ENCODE results near the gene THAP5.

DNA sequence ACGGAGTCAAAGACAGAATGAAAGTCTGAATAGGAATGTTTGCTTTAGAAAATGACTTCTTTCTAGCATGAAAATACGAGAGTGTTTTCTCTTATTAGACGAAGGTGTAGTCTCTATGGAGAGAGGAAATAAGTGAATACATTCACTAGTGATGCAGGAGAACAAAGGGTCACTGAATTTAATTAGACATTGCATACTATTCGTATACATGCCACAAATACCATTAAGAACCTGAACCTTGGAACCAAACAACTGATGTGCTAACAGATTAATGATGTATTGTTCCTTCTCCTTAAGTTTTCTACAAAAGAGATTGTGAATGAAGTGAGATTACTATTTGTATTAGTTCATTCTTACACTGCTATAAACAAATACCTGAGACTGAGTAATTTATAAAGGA, 10.3 kb downstream of the THAP5 start:
- no peak for TF ChIP-seq POLR2A (IDR thresholded peaks at IDR 0.05; ENCODE audit: low read length)
- no peak for TF ChIP-seq EP300 (IDR thresholded peaks at IDR 0.05)
- TF ChIP-seq, protein P1, sequence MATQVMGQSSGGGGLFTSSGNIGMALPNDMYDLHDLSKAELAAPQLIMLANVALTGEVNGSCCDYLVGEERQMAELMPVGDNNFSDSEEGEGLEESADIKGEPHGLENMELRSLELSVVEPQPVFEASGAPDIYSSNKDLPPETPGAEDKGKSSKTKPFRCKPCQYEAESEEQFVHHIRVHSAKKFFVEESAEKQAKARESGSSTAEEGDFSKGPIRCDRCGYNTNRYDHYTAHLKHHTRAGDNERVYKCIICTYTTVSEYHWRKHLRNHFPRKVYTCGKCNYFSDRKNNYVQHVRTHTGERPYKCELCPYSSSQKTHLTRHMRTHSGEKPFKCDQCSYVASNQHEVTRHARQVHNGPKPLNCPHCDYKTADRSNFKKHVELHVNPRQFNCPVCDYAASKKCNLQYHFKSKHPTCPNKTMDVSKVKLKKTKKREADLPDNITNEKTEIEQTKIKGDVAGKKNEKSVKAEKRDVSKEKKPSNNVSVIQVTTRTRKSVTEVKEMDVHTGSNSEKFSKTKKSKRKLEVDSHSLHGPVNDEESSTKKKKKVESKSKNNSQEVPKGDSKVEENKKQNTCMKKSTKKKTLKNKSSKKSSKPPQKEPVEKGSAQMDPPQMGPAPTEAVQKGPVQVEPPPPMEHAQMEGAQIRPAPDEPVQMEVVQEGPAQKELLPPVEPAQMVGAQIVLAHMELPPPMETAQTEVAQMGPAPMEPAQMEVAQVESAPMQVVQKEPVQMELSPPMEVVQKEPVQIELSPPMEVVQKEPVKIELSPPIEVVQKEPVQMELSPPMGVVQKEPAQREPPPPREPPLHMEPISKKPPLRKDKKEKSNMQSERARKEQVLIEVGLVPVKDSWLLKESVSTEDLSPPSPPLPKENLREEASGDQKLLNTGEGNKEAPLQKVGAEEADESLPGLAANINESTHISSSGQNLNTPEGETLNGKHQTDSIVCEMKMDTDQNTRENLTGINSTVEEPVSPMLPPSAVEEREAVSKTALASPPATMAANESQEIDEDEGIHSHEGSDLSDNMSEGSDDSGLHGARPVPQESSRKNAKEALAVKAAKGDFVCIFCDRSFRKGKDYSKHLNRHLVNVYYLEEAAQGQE (IDR thresholded peaks at IDR 0.05): no peak
- no peak for TF ChIP-seq CHD2 (IDR thresholded peaks at IDR 0.05; ENCODE audit: low read length, partially characterized antibody)
- no peak for TF ChIP-seq ESRRA (IDR thresholded peaks at IDR 0.05; ENCODE audit: borderline replicate concordance, low read length)
